Pons (tissue), 1 donor: Measurements from ENCODE around the gene C22orf23.

Experiments used
- DNase-seq: peaks from one replicate; pipeline ENCODE4 v3.0.0-alpha.2; 2016; ENCODE audit warnings: low spot score

The C22orf23 gene

DNA sequence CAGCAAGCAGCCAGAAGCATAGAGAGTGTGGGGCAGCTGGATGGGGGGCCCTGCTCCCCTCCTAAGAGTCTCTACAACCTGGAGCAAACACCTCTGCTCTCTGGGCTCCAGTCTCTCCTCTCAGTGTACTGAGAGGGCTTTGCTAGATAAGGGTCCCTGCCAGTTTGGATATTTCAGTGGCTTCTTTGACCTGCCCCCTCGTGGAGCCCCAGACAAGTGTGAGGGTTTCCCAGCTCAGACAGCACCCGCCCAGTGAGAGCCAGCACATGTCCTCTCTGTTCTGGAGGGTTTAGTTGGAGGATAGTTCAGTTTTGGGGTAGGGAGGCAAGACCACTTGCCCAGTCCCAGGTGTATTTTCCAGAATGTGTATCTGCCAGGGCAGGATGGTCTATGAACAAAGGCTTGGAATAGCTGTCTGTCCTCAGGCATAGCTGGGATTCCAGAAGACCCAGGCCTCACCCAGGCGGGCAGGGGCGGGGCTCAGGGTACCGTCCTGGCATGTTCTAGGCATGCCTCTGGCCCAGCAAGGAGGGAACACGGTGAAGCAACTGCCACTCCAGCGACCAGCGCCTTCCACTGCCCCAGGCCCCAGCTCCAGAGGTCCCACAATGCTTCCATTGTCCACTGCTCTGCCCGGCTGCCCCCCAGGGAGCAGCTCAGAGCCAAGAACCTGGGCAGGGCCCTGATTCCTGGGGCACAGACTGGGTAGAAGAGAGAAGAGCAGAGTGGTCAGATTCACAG lies 54.8 kb downstream of the C22orf23 start:
- DNase-seq: peak; percentile 88

DNA sequence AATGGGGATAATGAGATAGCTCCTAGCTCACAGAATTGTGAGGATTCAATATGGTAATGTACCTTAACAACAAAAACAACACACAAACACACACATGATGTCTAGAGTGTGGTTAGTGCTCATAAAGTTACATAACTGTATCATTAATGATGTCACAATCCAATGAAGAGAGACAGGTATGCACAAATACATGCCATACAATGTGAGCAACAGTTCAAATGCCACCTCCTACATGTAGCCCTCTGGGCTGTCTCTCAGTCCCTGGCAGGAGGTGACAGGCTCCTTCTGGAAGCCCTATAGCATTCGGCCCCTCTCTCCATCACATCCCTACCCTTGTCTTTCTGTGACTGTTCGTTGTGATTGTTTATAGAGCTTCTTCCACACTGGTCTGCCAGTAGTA lies 55.6 kb downstream of the C22orf23 start:
- DNase-seq: no peak

- peak; percentile 44 for DNase-seq
These were observed 56.5 kb downstream of the C22orf23 start for GRCh38 chr22:37896939-37897338.

DNA sequence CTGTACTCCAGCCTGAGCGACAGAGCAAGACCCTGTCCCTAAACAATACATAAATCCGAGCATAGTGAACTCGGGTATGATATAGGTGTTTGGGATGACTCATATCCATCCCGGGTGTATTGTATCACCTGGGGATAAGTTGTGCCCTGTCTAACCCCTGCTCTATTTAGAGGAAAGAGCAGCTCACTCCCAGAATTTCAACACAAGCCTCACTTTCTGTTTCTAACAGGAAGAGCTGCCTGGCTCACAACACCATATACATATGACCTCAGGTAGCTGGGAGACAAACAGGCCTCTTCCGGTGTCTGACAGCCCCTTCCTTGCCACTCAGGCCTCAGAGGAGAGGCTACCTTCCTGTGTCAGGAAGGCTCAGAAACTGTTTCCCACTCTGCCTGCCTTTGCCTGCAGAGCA lies 57.2 kb downstream of the C22orf23 start:
- peak; percentile 38 for DNase-seq

DNA sequence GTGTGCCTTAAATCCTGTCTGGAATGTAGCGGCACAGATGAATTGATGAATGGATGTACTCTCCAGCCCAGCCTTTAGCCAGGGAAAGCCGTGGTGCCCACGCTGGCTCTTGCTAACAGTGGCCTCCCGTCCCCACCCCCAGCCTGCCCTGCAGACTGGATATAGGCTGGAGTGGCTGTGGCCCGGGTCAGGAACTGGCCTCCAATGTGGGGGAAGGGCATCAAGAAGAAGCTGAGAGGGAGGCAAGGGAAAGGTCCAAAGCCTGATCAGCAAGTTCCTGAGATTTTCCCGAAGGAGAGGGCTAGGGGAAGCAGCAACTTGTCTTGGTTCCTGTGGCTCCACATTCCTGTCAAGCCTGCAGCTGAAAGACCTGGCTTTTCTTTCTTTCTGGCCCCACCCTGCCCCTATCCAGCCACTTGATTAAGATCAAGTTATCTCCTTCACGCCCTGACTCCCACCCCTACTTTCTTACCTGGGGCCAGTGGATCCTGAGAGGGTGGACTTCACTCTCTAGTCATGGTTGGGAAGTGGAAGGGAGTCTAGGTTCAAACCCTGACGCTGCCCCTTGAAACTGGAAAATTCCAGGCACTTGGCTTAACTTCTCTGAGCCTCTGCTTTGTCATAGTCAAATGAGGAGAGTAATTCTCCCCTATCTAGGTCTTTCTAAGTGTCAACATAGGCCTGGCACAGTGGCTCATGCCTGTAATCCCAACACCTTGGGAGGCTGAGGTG lies 58.3 kb downstream of the C22orf23 start:
- peak; percentile 39 for DNase-seq

DNA sequence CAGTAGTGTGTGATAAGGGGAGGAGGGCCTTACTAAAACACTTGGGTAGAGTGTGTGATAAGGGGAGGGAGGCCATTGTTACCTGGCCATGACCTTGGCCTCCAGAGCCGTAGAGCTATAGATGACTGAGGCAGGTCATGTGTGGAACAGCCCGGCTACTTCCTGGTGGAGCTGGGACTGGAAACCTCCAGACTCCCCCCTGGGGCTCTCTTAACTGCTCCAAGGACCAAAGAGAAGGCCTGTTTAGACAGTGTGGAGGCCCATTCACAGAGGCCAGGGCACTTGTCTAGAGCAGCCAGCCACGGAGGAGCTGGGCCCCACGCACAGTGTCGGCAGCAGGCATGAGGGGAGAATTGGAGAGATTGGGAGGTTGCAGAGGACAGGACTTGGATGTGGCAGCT lies 59.8 kb downstream of the C22orf23 start:
- DNase-seq: peak; percentile 51
